H1 (cell line): ENCODE data around the gene LOXL1. TPM values are rescaled to one million over a fixed set of nuclear protein-coding genes. Genes with fewer than 3 reads are reported as not detected.

Experiments used
- ASH2L ChIP-seq: fragments of 200-600, 300-600 bp; sonication (generic); IDR thresholded peaks from one replicate; pipeline ENCODE4 v1.7.1; 2017; ENCODE audit warnings: low read length
- ATF2 ChIP-seq: IDR thresholded peaks from 2 replicates; pipeline ENCODE4 v1.6.1; 2012; ENCODE audit warnings: low read length, inconsistent platforms
- SIN3A ChIP-seq, 2 experiments: IDR thresholded peaks in 1 of 2; conservative IDR thresholded peaks in 1 of 2; 2 replicates each; pipeline ENCODE4 v1.6.1; 2011 to 2012; ENCODE audit warnings: low read length in 2 of 2, improper control_type of control experiment in 1 of 2, low read depth in 1 of 2, mild to moderate bottlenecking in 1 of 2
- SIX5 ChIP-seq: IDR thresholded peaks from 2 replicates; pipeline ENCODE4 v1.6.1; 2011; ENCODE audit warnings: mild to moderate bottlenecking, low read depth, low read length
- TEAD4 ChIP-seq: IDR thresholded peaks from 2 replicates; pipeline ENCODE4 v1.6.1; 2012; ENCODE audit warnings: low read depth, low read length, inconsistent platforms, mixed read lengths
- polyA plus RNA-seq, 7 experiments: library from polyadenylated mRNA; depleted of rRNA in 3 of 7; stranded (reverse) in 5 of 7; unstranded in 2 of 7; fragments of >200 nt in 5 of 7; fragments of 200-250 nt in 2 of 7; gene quantifications; 1 replicate in 5 of 7; 2 replicates in 1 of 7; 4 replicates in 1 of 7; pipeline versions ENCODE4 v1.2.1 to v1.2.3, GENCODE V29; 2011 to 2013; ENCODE audit warnings: missing spikeins in 2 of 7, mixed read lengths in 2 of 7
- total RNA-seq: library from RNA; stranded (reverse); fragmentation: NEBNext Ultra II Directional; extraction: Animal tissue kit (Norgen Biotek cat#: 25700); gene quantifications from 2 replicates; pipeline ENCODE4 v1.2.1, GENCODE V29; 2021

LOXL1 gene
- total and polyA plus RNA-seq, 2 of the 8 experiments (the other 6 are each of a cell fraction or from before 2014, with no cell fraction given), result 8.1 to 14.4 TPM

DNA sequence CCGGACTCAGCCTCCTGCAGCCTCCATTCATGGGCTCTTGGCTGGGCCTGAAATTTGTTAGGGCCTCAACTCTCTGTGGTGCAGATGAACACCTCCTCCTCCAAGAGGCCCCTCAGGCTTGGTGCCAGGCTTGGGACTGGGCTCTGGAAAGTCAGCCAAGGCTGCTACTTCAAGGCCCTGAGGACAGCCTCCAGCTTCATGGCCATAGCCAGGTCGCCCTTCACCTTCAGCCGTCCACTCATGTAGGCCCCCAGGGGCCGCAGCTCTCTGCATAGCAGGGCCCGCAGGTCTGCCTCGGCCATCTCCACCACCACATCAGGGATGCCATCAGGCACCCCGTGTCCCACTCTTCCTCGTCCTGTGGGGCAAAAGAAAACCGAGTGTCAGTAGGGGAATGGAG, 57.5 kb downstream of the LOXL1 start (continued):
- TF ChIP-seq SIN3A (conservative IDR thresholded peaks at IDR 0.05 in 1 of 2, IDR thresholded peaks at IDR 0.05 in 1 of 2; ENCODE audit: low read depth in 1 of 2, low read length in 2 of 2) (no peak), TEAD4 (no peak), ASH2L (no peak), SIX5 (no peak), ATF2 (no peak)
- TF ChIP-seq, all 59 proteins: peak for 0
